GM20000 (cell line): Measurements from ENCODE around the gene SMAD7.

Experiments used
- DNase-seq: peaks from one replicate; pipeline ENCODE4 v3.0.0; 2012; ENCODE audit warnings: low spot score
- TF ChIP-seq, protein P1 (sequence below): IDR thresholded peaks from 2 replicates; pipeline ENCODE4 v1.5.1; 2012; ENCODE audit warnings: mild to moderate bottlenecking, control low read depth; ENCODE audit errors: extremely low read depth, missing control alignments

The SMAD7 gene

DNA sequence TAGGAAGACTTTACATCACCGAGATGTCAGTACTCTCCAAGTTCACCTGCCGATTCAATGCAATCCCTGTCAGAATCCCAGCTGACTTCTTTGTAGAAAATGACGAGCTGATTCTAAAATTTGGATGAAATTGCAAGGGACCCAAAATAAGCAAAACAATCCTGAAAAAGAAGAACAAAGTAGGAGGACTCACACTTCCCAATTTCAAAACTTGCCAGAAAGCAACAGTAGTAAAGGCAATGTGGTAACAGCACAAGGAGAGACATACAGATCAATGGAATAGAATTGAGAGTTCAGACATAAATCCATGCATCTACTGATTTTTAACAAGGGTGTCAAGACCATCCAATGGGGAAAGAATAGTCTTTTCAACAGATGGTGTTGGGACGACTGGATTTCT is 52.2 kb downstream of the SMAD7 start:
- no peak for DNase-seq
- TF ChIP-seq, protein P1, sequence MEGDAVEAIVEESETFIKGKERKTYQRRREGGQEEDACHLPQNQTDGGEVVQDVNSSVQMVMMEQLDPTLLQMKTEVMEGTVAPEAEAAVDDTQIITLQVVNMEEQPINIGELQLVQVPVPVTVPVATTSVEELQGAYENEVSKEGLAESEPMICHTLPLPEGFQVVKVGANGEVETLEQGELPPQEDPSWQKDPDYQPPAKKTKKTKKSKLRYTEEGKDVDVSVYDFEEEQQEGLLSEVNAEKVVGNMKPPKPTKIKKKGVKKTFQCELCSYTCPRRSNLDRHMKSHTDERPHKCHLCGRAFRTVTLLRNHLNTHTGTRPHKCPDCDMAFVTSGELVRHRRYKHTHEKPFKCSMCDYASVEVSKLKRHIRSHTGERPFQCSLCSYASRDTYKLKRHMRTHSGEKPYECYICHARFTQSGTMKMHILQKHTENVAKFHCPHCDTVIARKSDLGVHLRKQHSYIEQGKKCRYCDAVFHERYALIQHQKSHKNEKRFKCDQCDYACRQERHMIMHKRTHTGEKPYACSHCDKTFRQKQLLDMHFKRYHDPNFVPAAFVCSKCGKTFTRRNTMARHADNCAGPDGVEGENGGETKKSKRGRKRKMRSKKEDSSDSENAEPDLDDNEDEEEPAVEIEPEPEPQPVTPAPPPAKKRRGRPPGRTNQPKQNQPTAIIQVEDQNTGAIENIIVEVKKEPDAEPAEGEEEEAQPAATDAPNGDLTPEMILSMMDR, result no peak

GRCh38 chr18:48897531-48897930 is 53.2 kb downstream of the SMAD7 start:
- TF ChIP-seq, protein P1, result no peak
- no peak for DNase-seq

DNA sequence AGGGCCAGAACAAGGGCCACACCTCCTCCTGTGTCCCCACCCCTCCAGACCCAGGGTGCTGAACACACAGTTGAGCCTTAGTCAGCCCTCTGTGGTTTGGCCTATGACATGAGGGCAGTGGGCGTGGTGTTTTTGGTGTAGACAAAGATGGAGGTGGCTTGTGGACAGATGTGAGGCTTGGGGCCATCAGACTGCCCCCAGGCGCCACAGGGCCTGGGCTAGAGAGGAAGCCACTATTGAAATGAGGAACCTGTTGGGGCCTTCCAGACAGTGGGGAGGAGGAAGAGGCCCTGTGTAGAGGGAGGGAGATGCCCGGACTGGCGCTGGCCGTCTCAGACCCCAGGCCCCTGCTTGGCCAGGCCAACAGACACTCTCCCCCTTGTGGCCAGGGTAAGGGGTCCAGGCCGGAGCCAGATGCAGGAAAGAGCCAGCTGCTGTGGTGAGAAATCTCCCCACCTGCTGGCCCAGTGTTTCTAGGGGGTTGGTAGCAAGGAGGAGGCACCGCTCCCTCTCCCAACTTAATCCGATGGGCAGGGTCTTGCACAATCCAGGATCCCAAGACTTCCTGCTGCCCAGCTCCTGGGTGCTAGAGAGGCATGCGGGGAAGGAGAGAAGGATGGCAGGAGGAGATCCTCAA is 53.8 kb downstream of the SMAD7 start:
- TF ChIP-seq, protein P1, result no peak
- peak; percentile 75 for DNase-seq

DNA sequence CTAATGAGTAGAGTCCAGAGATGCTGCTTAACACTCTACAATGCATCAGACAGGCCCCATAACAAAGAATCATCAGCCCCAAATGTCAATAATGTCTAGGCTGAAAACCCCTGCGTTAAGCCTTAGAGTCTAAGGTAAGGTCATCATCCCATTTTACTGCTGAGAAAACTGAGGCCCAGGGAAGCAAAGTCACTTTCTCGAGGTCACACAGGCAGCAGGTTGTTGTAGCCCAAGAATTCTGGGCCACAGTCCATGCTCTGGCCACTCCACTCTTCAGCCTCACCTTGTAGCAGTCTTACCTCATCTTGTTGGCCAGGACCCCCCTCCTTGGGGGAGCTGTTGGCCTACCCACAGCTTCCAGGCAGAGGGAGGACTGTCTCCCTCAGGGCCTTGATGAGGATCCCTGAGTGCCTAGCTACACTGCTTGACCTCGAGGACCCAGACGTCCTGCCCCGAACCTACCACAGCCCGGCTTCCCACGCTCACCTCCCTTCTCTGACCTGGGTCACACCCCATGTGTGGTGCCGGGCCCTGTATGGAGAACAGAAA is 54.4 kb downstream of the SMAD7 start:
- DNase-seq, result no peak
- TF ChIP-seq, protein P1, result no peak

GRCh38 chr18:48894799-48895346 is 55.9 kb downstream of the SMAD7 start:
- no peak for DNase-seq
- TF ChIP-seq, protein P1, result no peak

GRCh38 chr18:48893608-48894600 is 56.9 kb downstream of the SMAD7 start:
- no peak for DNase-seq
- TF ChIP-seq, protein P1, result no peak
